ENCODE data around the gene RUNX2.

GRCh38 chr6:45300736-45301135 lies 27.4 kb upstream of the RUNX2 start:
- TF ChIP-seq RAD21 (IDR thresholded peaks at IDR 0.05) (no peak), CTCF (IDR thresholded peaks at IDR 0.05; ENCODE audit: low read depth, low read length, missing input control) (no peak)

All from liver (tissue), 3 donors.